ENCODE measurements around the gene OR4E1. TPM values are rescaled to one million over a fixed set of nuclear protein-coding genes. Genes with fewer than 3 reads are reported as not detected.

OR4E1 gene
- total RNA-seq = not detected
- polyA plus RNA-seq = not detected
- long read RNA-seq, donor 1 = 0 reads
- long read RNA-seq, donor 2 = 0 reads
- long read RNA-seq, donor 3 = 0 reads
- long read RNA-seq, donor 4 = 0 reads
- long read RNA-seq, donor 5 = 0 reads

- Histone ChIP-seq H3K9ac (ENCODE audit: insufficient read depth in 1 of 2, low read length in 2 of 2) (no peak within 1 kb of the TSS), H3K4me3 (no peak within 1 kb of the TSS), H3K36me3 (ENCODE audit: control insufficient read depth in 4 of 4, insufficient read depth in 4 of 4, low read length in 4 of 4) (no peaks in the 10 kb centered on the region), H3K4me1 (ENCODE audit: control insufficient read depth in 5 of 5, insufficient read depth in 5 of 5, low read length in 5 of 5) (no peaks in the 10 kb centered on the region), H3K27ac (ENCODE audit: low read depth in 1 of 2, low read length in 1 of 2) (no peak within 1 kb of the TSS), H3K27me3 (ENCODE audit: control insufficient read depth in 3 of 3, insufficient read depth in 3 of 3, low read length in 2 of 3) (no peaks in the 10 kb centered on the region), H3K9me3 (ENCODE audit: control insufficient read depth in 4 of 4, insufficient read depth in 3 of 4, low read length in 3 of 4) (peaks cover 0 to 7% (median 3%) of the 10 kb centered on the region in 4 donors)
- TF ChIP-seq CTCF (IDR thresholded peaks at IDR 0.05; ENCODE audit: control extremely low read depth, extremely low read depth) = no peak
- ATAC-seq (ENCODE audit: insufficient read depth, low FRiP score) (no peak), DNase-seq (no peak)
- 89 to 97% methylated on average over 1 of the region's 1 CpG for WGBS, 2 donors
Observed at GRCh38 chr14:21673718-21674117, at the start of gene OR4E1. OR4E1 (minus strand) TSS chr14:21673818; CDS start chr14:21670935, 2,883 bp downstream.

GRCh38 chr14:21721504-21721903, 47.9 kb upstream of the OR4E1 start:
- ATAC-seq (ENCODE audit: insufficient read depth, low FRiP score) = no peak
- 69 to 78% methylated on average over 3 of the region's 3 CpGs for WGBS, 2 donors
- Histone ChIP-seq H3K27ac (ENCODE audit: low read depth in 1 of 2, low read length in 1 of 2) (no peak overlapping the region), H3K4me1 (ENCODE audit: control insufficient read depth in 5 of 5, insufficient read depth in 5 of 5, low read length in 5 of 5) (no peaks in the 10 kb centered on the region), H3K36me3 (ENCODE audit: control insufficient read depth in 4 of 4, insufficient read depth in 4 of 4, low read length in 4 of 4) (no peaks in the 10 kb centered on the region), H3K9ac (ENCODE audit: insufficient read depth in 1 of 2, low read length in 2 of 2) (no peak overlapping the region), H3K9me3 (ENCODE audit: control insufficient read depth in 4 of 4, insufficient read depth in 3 of 4, low read length in 3 of 4) (peaks cover 0 to 4% (median 0%) of the 10 kb centered on the region in 4 donors), H3K4me3 (no peak overlapping the region), H3K27me3 (ENCODE audit: control insufficient read depth in 3 of 3, insufficient read depth in 3 of 3, low read length in 2 of 3) (peaks cover 0 to 3% (median 0%) of the 10 kb centered on the region in 3 donors)
- DNase-seq = no peak
- no peak for TF ChIP-seq CTCF (IDR thresholded peaks at IDR 0.05; ENCODE audit: control extremely low read depth, extremely low read depth)

- Histone ChIP-seq H3K27me3 (ENCODE audit: control insufficient read depth in 3 of 3, insufficient read depth in 3 of 3, low read length in 2 of 3) (peaks cover 0 to 3% (median 0%) of the 10 kb centered on the region in 3 donors), H3K9me3 (ENCODE audit: control insufficient read depth in 4 of 4, insufficient read depth in 3 of 4, low read length in 3 of 4) (peaks cover 0 to 4% (median 0%) of the 10 kb centered on the region in 4 donors), H3K27ac (ENCODE audit: low read depth in 1 of 2, low read length in 1 of 2) (no peak overlapping the region), H3K4me1 (ENCODE audit: control insufficient read depth in 5 of 5, insufficient read depth in 5 of 5, low read length in 5 of 5) (no peaks in the 10 kb centered on the region), H3K9ac (ENCODE audit: insufficient read depth in 1 of 2, low read length in 2 of 2) (no peak overlapping the region), H3K36me3 (ENCODE audit: control insufficient read depth in 4 of 4, insufficient read depth in 4 of 4, low read length in 4 of 4) (no peaks in the 10 kb centered on the region), H3K4me3 (no peak overlapping the region)
- TF ChIP-seq CTCF (IDR thresholded peaks at IDR 0.05; ENCODE audit: control extremely low read depth, extremely low read depth) = no peak
- 78 to 86% methylated on average over 3 of the region's 3 CpGs for WGBS, 2 donors
- DNase-seq = no peak
- ATAC-seq (ENCODE audit: insufficient read depth, low FRiP score) = no peak
Observed at GRCh38 chr14:21719841-21720240, 46.2 kb upstream of the OR4E1 start.
